ENCODE measurements around the gene DDX51. TPM values are rescaled to one million over a fixed set of nuclear protein-coding genes. Genes with fewer than 3 reads are reported as not detected.

DDX51 gene
- total RNA-seq, 1 experiment from 2014 or later, result 10.5 TPM

DNA sequence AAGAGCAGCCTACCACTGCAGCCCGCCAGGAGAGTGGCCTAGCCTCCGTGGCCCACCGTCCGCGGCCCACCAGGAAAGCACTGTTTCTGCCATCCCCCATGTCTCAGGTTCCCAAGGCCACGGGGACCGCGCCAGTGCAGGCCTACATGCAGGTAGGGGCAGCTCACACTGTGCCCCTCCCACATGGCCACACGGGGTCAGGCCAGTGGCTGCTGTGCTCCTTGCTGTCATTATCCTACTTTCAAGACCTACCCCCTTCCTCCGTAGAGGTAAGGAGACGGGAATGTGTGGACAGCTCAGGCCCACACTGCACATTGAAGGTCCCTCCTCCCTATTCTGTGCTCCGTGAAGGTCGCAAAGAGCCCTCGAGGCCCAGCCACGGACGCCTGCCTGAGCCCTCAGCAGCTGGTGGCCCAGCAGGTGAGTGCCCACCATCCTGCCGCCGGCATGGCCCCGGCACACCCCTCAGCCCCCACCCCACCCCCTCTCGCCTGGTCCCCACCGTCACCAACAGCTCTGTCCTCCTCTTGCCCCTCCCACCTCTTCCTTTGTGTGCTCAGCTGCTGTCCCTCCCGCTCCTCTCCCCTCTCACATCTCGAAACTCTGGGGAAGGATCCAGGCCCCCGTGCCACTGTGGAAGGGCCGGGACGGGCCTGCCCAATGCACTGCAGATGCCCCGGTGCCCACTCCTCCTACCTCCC is 10.0 kb downstream of the DDX51 start:
- no peak for DNase-seq (ENCODE audit: low read depth)
- in situ Hi-C loops (cut with HindIII; ENCODE audit: low pct_unique_long_range_greater_than_20kb, low sequenced_read_pairs), result no loop called here

DNA sequence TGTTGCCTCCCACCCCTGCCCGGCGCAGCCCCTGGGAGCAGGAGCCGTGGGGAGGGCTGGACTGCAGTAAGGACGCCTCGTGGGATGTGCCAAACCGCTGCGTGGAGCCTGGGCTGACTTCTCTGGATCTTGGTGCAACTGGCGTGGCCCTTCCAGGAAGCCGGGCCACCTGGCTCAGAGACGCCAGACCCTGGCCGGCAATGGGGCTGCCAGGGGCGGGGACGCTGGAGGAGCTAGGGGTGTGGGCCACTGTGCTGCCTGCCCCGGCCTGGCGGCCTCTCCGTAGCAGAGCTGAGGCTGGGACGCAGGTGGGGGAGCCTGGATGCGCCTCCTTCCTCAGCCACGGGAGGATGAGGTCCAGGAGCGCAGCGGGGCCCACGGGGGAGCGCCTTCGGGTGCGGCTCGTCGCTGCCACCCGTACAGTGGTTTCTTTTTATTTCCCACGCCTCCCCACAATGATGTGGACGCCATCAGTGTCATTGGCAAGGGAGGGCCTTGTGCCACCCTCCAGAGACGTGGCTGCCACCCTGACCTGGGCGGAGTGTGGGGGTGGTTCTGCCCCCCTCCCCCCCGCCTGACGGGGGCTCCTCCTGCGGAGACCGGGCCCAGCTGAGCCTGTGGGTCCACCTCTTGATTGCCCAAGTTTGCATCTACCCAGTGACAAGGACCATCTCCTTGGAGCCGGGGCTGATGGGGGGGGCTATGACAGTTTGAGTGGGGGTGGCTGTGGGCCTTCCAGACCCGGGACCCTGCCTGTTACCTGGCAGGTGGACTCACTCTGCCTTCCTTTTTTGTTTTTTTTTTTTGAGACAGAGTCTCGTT is 11.3 kb downstream of the DDX51 start:
- DNase-seq (ENCODE audit: low read depth), result no peak
- in situ Hi-C loops (cut with HindIII; ENCODE audit: low pct_unique_long_range_greater_than_20kb, low sequenced_read_pairs), result no loop called here

DNA sequence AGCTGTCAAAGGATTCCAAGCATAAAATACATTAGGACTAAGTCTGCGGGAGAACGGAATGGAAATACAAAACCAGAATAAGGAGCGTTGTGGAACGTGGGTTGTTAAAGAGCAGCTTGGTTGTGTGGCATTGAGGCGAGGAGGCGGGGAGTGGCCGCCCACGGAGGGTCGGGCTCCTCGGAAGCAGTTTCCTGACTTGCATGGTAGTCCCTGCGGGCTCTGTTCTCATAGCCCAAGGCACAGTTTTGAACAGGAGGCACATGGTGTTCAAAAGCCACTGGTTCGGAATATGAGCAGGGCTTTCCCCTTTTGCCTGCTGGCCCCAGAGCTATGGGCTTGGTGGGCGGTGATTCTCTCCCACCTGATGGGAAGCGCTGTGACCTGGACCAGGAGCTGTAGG is 12.2 kb downstream of the DDX51 start:
- DNase-seq (ENCODE audit: low read depth), result no peak
- in situ Hi-C loops (cut with HindIII; ENCODE audit: low pct_unique_long_range_greater_than_20kb, low sequenced_read_pairs), result no loop called here

DNA sequence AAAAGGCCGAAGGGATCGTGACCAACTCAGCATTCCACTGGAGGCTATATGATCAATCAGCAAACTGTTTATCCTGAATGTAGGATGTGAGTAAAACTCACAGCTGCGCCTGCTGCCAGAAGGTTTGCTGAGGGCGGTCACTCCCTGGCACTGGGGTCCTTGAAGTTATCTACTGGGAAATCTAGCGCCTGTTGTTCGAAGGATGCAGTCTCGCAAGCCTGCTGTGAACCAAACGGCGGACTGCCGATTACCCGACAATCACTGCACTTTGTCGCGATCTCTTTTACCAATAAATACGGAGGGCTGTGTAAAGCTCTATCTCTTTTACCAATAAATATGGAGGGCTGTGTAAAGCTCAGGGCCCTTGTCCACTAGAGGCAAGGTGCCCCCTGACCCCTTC is 12.9 kb downstream of the DDX51 start:
- no peak for DNase-seq (ENCODE audit: low read depth)
- in situ Hi-C loops (cut with HindIII; ENCODE audit: low pct_unique_long_range_greater_than_20kb, low sequenced_read_pairs), result no loop called here

DNA sequence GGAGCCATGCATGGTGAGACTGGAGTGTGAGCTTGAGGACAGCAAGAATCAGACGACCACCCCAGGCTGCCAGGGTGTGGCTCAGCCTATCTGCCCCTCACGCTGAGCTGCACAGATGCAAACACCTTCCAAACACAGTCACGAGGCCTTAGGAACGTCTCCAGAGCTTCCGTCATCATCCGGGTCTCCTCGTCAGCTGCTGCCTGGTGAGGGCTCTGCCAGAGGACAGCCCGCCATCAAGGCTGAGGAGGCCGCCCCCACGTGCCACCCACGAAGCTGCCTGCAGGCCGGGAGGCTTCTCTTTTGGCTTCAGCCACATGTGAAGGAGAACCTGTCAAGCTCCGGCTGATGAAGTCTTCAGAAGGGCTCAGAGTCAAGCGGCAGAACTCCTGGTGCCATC is 13.4 kb downstream of the DDX51 start:
- no peak for DNase-seq (ENCODE audit: low read depth)
- in situ Hi-C loops (cut with HindIII; ENCODE audit: low pct_unique_long_range_greater_than_20kb, low sequenced_read_pairs), result no loop called here

DNA sequence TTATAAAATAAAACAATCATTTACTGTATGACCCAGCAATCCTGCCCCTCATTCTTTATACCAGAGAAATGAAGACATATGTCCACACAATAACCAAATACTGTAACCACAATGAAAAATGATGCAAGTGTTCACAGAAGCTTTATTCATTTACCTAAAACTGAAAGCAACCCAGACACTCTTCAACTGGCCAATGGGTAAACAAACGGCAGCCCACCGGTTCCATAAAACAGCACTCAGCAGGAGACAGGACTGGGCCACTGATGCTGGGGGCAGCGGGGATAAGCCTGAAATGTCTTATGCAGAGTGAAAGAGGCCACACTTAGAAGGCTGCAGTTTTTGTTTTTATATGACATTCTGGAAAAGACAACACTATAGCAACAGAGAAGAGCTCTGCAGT is 15.1 kb downstream of the DDX51 start:
- DNase-seq (ENCODE audit: low read depth), result no peak
- in situ Hi-C loops (cut with HindIII; ENCODE audit: low pct_unique_long_range_greater_than_20kb, low sequenced_read_pairs), result no loop called here

DNA sequence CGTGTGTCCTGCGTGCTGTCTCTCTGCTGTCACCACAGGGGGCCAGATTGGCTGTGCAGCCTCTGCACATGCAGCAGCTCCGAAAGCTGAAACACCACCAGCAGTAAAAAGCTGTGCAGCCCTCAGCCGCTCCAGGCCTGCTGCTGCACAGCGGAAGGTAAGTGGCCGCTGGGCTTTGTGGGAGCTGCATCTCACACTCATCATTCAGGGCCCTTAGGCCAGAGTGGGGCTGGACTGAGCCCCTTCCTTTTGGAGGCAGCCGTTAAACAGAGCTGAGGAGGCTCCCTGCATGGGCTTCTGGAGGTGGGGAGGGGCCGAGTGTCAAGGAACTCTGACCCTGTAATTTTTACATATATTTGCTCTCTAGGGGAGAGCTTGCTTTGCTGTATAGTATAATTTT is 17.1 kb downstream of the DDX51 start:
- in situ Hi-C loops (cut with HindIII; ENCODE audit: low pct_unique_long_range_greater_than_20kb, low sequenced_read_pairs), result no loop called here
- DNase-seq (ENCODE audit: low read depth), result no peak

DNA sequence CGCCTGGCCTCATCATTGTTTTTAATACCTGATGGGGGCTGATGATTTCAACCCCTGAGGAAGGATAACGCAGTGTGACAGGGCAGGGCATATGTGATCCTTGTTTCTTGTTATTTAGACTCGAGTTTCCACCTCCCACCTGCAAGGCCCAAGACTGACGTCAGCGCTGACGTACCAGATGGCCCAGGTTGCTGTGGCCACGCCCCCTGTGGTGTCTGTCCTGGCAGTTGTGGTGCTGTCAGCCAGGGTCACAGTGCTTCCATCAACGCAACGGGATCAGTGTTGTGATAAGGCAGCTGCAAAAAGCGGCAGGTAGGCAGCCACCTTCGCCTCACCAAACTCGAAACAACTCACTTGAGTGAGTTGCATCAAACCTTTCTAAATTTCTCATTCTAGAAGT is 18.4 kb downstream of the DDX51 start:
- in situ Hi-C loops (cut with HindIII; ENCODE audit: low pct_unique_long_range_greater_than_20kb, low sequenced_read_pairs), result no loop called here
- no peak for DNase-seq (ENCODE audit: low read depth)

DNA sequence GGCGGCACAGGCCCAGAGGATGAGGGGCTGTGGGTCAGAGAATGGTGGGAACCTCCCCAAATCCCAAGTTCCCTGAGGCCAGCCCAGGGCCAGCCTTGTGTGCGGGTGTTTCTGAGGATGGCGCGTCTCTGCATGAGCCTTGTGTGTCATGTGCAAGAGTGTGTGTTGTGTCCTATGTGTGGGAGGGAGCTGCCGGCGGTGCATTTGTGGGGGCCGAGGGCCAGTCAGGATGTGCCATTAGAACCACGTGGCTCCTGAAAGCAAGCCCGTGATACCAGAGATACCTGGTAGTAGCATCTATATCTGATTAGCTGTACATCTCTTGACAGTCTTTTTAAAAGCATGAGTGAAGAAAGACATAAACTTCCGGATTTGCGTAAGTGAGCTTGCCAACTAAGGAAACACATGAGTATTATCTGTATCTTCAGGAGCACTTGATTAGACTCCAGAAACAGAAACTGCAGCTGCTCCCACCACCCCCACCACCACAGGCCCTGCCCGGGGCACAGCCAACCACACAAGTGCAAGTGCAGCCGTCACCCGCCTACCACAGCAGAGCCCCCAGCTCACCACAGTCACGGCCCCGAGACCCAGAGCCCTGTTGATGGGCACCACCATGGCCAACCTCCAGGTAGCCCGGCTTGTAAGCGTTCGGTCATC is 19.2 kb downstream of the DDX51 start:
- in situ Hi-C loops (cut with HindIII; ENCODE audit: low pct_unique_long_range_greater_than_20kb, low sequenced_read_pairs), result no loop called here
- DNase-seq (ENCODE audit: low read depth), result no peak

DNA sequence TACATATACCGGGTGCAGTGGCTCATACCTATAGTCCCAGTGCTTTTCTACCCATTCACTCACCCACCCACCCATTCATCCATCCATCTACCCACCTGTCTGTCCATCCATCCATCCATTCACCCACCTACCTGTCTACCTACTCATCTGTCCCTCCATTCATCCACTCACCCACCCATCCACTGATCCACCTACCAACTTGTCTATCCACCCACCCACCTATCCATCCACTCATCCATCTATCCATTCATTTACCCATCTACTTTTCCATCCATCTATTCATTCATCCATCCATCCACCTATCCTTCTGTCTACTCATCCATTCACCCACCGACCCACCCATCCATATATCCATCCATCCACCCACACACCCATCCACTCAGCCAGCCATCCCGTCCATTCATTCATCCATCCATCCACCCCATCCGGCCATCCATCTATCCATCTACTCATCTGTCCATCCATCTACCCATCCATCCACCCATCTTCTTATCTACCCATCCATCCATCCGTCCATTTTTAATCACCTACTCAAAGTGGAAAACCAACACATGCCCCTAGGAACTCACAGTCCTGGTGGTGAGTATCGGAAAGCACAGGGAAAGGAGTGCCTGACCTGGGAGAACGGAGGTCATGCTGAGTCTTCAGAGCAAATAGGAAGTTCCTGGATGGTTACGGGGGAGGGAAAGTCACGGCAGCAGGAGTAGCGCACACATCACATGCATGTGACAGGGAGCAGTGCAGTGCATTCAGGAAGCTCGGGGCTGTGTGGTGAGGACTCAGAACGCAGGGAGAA is 20.0 kb downstream of the DDX51 start:
- in situ Hi-C loops (cut with HindIII; ENCODE audit: low pct_unique_long_range_greater_than_20kb, low sequenced_read_pairs), result no loop called here
- no peak for DNase-seq (ENCODE audit: low read depth)

DNA sequence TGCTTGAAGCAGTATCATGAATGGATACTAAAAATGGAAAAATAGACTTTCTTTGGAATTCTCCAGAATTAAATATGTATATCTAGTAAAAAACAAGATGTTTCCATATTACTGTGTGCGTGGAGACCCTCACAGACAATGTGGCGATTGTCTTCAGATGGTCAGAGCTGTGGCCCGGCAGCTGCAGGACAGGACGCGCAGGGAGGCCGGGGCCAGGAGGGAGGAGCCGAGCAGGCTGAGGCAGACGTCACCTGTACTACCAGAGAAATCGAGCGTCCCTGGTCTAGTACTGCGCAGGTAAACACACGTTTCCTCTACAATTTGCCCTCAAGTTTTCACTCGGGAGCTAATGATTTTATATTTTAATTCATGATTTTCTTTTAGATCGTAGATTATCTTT is 22.8 kb downstream of the DDX51 start:
- DNase-seq (ENCODE audit: low read depth), result no peak
- in situ Hi-C loops (cut with HindIII; ENCODE audit: low pct_unique_long_range_greater_than_20kb, low sequenced_read_pairs), result no loop called here

DNA sequence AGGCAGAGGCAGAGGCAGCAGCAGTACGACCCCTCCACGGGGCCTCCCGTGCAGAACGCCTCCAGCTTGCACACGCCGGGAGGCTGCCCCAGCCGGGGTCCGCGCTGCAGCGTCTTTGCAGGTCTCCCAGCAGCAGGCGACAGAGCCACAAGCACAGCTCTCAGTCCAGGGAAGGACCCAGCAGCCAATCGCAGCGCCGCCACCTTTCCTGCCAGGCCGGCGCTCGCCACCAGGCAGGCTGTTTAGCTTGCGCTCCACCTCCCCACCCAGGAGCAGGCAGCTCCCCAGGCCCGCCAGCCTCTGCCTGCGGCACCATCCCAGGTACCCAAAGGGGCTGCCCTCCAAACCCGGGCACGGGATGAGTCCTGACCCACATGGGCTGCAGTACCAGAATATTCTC is 25.2 kb downstream of the DDX51 start:
- no peak for DNase-seq (ENCODE audit: low read depth)
- in situ Hi-C loops (cut with HindIII; ENCODE audit: low pct_unique_long_range_greater_than_20kb, low sequenced_read_pairs), result no loop called here

DNA sequence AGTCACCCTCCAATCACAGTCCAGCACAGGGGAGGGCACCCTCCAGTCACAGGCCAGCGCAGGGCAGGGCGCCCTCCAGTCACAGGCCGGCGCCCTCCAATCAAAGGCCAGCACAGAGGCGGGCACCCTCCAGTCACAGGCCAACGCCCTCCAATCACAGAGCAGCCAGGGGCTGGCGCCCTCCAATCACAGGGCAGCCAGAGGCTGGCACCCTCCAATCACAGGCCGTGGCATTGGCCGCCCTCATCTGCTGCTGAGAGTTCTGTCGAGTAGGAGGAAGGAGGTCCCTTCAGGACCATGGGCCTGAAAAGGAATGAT is 26.6 kb downstream of the DDX51 start:
- DNase-seq (ENCODE audit: low read depth), result peak; percentile 52
- in situ Hi-C loops (cut with HindIII; ENCODE audit: low pct_unique_long_range_greater_than_20kb, low sequenced_read_pairs), result no loop called here

DNA sequence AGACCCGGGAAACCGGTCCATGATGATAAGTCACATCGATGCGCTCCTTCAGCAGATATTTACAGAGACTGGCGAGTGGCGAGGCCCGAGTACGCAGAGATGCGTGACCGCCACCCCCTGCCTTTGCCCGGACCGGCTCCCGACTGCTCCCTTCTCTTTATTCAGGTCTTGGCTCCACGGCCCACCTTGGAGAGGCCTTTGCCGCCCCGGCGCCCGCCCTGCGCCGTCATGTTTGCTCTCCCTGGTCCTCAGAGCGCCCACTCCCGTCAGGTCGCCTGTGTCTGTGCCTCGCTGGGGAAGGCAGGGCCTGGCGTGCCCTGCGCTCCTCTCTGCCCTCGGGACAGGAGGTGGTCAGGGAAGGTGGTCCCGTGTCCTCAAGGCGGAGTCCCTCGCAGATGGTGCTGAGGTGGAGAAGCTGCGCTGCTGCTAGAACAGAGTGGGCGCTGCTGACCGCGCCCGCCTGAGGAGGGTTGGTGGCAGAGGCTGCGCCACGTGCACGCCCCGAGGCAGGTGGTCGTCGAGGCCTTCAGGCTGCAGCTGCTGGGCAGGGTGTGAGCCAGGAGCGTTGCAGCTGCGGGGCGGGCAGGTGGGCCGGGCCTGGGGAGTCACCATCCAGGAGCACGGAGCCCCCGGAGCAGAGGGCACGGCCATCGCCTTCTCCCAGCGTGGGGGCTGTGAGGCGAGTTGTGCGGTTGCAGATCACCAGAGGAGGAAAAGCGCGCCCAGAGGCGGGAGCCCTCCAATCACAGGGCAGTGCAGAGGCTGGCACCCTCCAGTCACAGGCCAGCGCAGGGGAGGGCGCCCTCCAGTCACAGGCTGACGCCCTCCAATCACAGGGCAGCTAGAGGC is 27.2 kb downstream of the DDX51 start:
- in situ Hi-C loops (cut with HindIII; ENCODE audit: low pct_unique_long_range_greater_than_20kb, low sequenced_read_pairs), result no loop called here
- no peak for DNase-seq (ENCODE audit: low read depth)

DNA sequence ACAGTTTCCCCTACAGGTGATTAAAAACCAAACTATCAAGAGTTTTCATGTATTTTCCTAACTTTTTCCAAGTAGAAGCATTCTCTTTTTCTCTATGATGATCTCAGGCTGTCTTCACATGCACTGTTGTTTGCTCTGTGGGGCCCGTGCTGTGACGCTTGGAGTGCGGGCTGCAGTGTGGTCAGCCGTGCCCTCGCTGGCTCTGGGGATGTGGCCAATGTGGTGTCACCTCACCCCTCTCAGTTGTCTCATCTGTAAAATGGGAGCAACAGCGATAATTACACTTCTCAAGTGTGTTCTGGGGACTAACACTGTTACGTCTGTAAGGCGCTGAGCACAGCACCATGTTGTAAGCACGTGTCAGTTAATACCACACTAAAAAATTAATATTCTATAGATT is 28.6 kb downstream of the DDX51 start:
- no peak for DNase-seq (ENCODE audit: low read depth)

DNA sequence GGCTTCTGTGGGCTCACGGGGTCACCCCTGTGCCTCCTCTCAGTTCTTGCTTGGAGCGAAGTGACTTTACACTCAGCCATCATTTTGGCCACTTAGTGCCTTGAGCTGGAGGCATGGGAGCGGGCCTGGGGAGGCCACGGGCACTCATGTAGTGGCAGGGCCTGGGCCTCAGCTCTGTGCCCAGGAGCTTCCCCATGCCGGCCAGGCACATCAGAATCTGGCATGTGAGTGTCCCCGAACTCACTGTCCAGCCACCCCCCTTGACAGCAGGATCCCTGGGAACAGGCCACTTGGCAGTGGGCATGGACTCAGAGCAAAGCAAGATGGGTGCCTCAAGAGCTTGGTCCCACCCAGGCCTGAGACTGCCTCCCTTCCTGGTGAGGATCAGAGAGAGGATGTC is 29.5 kb downstream of the DDX51 start:
- in situ Hi-C loops (cut with HindIII; ENCODE audit: low pct_unique_long_range_greater_than_20kb, low sequenced_read_pairs), result no loop called here
- DNase-seq (ENCODE audit: low read depth), result no peak

More for the DNA sequence above, 28.6 kb downstream of the DDX51 start:
- in situ Hi-C loops (cut with HindIII; ENCODE audit: low pct_unique_long_range_greater_than_20kb, low sequenced_read_pairs), result no loop called here

DNA sequence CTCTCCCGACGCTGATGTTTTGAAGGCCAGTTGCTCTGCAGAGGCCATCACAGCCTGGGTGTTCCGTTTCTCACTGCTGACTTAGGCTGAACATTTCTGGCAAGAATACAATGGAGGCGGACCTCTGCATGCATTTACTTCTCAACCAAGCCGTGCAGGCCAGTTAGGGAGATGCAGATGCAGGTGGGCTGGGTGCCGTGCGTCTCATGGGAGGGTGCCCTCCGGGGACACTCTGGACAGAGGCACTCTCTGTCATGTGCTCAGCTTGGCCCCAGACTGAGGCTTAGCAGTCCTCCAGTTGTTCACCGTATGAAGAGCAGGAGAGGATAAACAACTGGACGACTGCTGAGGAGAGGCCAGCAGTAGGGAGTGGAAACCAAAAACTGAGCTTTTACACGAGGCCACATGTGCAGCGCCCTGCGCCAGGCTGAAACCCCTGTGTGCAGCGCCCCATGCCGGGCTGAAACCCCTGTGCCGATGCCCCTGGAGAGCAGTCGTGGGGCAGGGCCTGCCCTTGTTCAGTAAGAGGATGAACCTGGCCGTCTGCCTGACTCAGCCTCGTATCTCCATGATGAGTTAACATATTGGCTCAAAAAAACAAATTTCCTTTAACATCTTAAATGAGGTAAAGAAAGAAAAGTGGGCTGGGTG is 32.3 kb downstream of the DDX51 start:
- in situ Hi-C loops (cut with HindIII; ENCODE audit: low pct_unique_long_range_greater_than_20kb, low sequenced_read_pairs), result no loop called here
- no peak for DNase-seq (ENCODE audit: low read depth)

DNA sequence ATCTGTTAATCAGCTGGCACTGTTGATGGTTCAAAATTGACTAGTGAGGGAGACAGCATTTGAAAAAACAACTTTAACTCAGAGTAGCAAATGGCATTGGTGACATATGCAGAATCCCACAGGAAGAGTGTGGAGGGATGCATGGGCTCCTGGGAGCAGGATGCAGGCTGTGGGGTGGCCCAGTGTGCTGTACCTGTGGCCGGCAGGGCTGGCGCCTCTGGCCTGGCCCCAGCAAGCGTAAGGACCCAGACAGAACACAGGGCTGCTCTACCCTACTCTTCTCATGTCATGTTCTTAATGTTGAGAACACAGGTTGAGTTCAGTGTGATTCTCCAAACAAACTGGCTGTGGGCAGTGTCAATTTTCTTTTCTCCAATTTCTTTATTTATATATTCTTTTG is 33.4 kb downstream of the DDX51 start:
- in situ Hi-C loops (cut with HindIII; ENCODE audit: low pct_unique_long_range_greater_than_20kb, low sequenced_read_pairs), result no loop called here
- no peak for DNase-seq (ENCODE audit: low read depth)
